Thoracic aorta (tissue), 2 donors: ENCODE results near the gene GRIP2. TPM values are rescaled to one million over a fixed set of nuclear protein-coding genes. Genes with fewer than 3 reads are reported as not detected.

ENCODE experiments used
- ATAC-seq: fragments of 150-250 bp; one replicate; pipeline ENCODE4 v1.8.0; 2017; ENCODE audit warnings: low read depth; ENCODE audit not compliant: insufficient number of reproducible peaks, low FRiP score
- DNase-seq: peaks from one replicate; pipeline ENCODE4 v3.0.0-alpha.2; 2020; ENCODE audit warnings: low spot score
- H3K27ac ChIP-seq, 2 donors: fragments of 200-600 bp; sonication (generic); 1 replicate in 1 of 2; 2 replicates in 1 of 2; pipeline ENCODE4 v1.5.1; 2016; ENCODE audit warnings: mild to moderate bottlenecking in 2 of 2, moderate library complexity in 2 of 2
- H3K27me3 ChIP-seq: fragments of 200-600 bp; sonication (generic); replicated peaks from 2 replicates; pipeline ENCODE4 v1.6.0; 2016; ENCODE audit warnings: mild to moderate bottlenecking; ENCODE audit not compliant: insufficient read depth
- H3K36me3 ChIP-seq: fragments of 200-600 bp; sonication (generic); one replicate; pipeline ENCODE4 v1.5.1; 2016
- H3K4me1 ChIP-seq, 2 donors: fragments of 200-600 bp; sonication (generic); 1 replicate in 1 of 2; 2 replicates in 1 of 2; pipeline versions ENCODE4 v1.5.1 to v1.6.0; 2016; ENCODE audit warnings: low read depth in 2 of 2, mild to moderate bottlenecking in 1 of 2; ENCODE audit not compliant: control insufficient read depth in 1 of 2
- H3K4me3 ChIP-seq: fragments of 200-600 bp; sonication (generic); 2 replicates; pipeline ENCODE4 v1.5.1; 2016; ENCODE audit warnings: mild to moderate bottlenecking
- H3K9me3 ChIP-seq: fragments of 200-600 bp; sonication (generic); 2 replicates; pipeline ENCODE4 v1.5.1; 2016
- total RNA-seq, 2 donors: library from RNA; depleted of rRNA; stranded (reverse); fragments of >200 nt; gene quantifications; one replicate each; pipeline versions ENCODE4 v1.1.0 to v1.2.3, GENCODE V29; 2016
- TF ChIP-seq, protein P1 (sequence below): fragments of 200-600 bp; sonication (generic); IDR thresholded peaks from one replicate; pipeline ENCODE4 v1.5.1; 2019; ENCODE audit warnings: antibody characterized with exemption

The GRIP2 gene
- total RNA-seq, 2 donors from 2014 or later, result 1.5 to 4.2 TPM

DNA sequence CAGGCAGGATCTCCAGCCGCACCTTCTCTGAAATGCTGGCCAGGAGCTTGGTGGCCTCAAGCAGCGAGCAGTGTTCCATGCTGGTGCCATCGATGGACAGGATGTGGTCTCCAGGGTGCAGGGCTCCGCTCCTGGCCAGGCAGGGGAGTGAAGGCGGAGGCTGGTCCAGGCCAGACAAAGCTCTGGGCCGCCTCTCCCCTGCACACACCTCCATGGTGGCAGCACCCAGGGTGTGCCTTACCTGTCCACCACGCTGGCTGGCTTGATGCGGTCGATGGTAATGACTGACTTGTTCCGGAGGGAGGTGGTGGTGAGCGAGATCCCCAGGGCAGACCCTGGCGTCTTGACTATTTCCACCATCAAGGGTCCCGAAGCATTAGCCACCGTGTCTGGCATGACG is 20.0 kb downstream of the GRIP2 start:
- TF ChIP-seq, protein P1, sequence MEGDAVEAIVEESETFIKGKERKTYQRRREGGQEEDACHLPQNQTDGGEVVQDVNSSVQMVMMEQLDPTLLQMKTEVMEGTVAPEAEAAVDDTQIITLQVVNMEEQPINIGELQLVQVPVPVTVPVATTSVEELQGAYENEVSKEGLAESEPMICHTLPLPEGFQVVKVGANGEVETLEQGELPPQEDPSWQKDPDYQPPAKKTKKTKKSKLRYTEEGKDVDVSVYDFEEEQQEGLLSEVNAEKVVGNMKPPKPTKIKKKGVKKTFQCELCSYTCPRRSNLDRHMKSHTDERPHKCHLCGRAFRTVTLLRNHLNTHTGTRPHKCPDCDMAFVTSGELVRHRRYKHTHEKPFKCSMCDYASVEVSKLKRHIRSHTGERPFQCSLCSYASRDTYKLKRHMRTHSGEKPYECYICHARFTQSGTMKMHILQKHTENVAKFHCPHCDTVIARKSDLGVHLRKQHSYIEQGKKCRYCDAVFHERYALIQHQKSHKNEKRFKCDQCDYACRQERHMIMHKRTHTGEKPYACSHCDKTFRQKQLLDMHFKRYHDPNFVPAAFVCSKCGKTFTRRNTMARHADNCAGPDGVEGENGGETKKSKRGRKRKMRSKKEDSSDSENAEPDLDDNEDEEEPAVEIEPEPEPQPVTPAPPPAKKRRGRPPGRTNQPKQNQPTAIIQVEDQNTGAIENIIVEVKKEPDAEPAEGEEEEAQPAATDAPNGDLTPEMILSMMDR, result no peak
- no peaks in the 10 kb centered on the region for H3K27me3 ChIP-seq
- H3K36me3 ChIP-seq, result no peaks in the 10 kb centered on the region
- H3K27ac ChIP-seq, result no peak overlapping the region
- H3K9me3 ChIP-seq, result no peaks in the 10 kb centered on the region
- DNase-seq (no peak), ATAC-seq (no peak)
- H3K4me1 ChIP-seq, result peaks cover 6 to 20% of the 10 kb centered on the region in 2 donors
- H3K4me3 ChIP-seq, result no peak overlapping the region

DNA sequence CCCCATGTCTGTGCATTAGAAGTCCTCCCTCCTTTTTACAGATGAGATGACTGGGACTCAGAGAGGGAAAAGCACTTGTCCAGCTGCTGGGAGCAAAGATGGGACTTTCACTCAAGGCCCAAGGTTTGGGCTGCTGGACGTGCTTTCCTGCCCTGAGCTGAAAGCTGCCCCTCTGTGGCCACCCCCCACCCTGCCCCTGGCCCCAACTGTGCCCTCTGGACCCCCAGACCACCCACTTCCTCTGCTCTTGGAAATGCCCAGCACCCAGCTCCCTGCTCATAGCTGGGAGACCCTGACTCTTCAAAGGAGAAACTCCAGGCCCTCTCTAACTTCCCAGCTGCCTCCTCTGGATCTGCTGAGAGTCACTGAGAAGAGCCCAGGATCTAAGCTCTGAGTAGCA is 20.7 kb downstream of the GRIP2 start:
- DNase-seq, result no peak
- ATAC-seq, result no peak
- H3K36me3 ChIP-seq, result no peaks in the 10 kb centered on the region
- no peak overlapping the region for H3K27ac ChIP-seq
- TF ChIP-seq, protein P1, result no peak
- H3K27me3 ChIP-seq, result no peaks in the 10 kb centered on the region
- no peak overlapping the region for H3K4me3 ChIP-seq
- no peaks in the 10 kb centered on the region for H3K9me3 ChIP-seq
- peaks cover 6 to 20% of the 10 kb centered on the region in 2 donors for H3K4me1 ChIP-seq

DNA sequence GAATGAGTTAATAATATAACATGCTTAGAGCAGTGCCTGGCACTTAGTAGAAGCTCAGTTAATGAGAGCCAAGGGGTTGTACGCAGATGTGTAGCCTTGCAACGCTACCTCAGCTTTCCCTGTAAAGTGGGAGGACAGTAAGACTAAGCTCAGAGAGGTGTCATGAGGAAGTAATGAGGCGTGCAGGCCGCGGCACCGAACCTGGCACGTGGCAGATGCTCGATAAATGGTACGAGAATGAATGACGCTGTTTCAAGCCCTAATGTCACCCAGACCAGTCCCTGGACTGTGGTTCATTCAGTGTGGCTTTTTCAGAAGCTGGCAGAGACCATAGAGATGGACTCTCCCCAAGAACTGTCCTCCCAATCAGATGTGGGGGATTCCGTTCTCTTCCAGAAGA is 21.2 kb downstream of the GRIP2 start:
- no peak overlapping the region for H3K4me3 ChIP-seq
- no peak for DNase-seq
- H3K27me3 ChIP-seq, result no peaks in the 10 kb centered on the region
- H3K27ac ChIP-seq, result no peak overlapping the region
- H3K36me3 ChIP-seq, result no peaks in the 10 kb centered on the region
- ATAC-seq, result no peak
- H3K4me1 ChIP-seq, result peaks cover 6 to 20% of the 10 kb centered on the region in 2 donors
- TF ChIP-seq, protein P1, result no peak
- no peaks in the 10 kb centered on the region for H3K9me3 ChIP-seq

DNA sequence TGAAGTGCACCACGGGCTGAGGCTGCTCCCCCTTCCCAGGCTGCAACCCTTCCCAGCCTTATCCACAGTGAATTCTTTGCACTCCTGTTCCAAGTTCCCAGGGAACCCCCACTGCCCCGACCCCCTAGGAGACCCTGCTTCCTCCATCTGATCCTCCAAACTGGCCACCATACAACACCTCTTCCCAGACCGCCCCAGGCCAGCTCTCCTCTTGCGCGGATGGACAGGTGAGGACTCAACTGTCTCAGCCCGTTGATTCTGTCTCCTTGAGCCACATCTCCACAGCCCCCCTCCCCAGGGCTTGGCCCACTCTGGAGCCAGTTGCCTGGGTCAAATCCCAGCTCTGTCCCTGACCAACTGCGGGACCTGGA is 21.7 kb downstream of the GRIP2 start:
- no peaks in the 10 kb centered on the region for H3K36me3 ChIP-seq
- H3K4me3 ChIP-seq, result no peak overlapping the region
- peaks cover 6 to 20% of the 10 kb centered on the region in 2 donors for H3K4me1 ChIP-seq
- no peaks in the 10 kb centered on the region for H3K27me3 ChIP-seq
- ATAC-seq, result no peak
- TF ChIP-seq, protein P1, result no peak
- DNase-seq, result no peak
- no peak overlapping the region for H3K27ac ChIP-seq
- no peaks in the 10 kb centered on the region for H3K9me3 ChIP-seq

DNA sequence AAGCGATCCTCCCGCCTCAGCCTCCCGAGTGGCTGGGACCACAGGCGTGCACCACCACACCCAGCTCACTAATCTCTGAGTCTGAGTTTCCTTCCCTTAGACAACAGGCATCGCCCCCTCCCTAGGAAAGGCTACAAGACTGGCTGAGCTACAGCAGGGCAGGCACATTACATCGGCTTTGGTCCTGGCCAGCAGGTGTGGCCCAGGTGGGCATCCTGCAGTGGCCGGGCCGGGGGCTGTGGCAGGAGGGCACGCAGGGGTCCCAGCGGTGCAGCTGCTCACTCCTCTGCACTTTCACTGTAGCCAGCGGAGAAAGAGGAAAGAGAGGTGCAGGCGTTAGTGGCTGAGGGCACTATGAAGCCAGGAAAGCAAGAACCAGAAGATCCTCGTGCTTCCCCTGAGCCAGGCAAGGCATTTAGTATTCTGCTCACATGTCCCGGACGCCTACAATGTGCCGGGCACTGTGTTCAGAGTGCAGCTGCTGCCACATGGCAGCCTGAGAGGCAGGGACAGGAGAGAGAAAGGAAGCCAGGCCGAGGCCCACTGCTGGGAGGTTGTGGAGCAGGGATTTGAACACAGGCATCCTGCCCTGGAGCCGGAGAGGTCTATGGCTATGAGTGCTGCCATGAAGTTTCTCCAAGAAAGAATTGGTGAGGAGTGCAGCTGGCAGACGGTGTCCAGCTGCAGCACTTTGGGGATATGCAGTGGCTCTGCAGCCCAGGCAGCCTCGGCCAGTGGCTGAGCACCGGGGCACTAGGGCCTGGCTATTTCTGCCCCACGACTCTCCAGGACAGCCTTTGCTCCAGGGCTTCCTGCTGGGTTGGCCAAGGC is 22.3 kb downstream of the GRIP2 start:
- no peaks in the 10 kb centered on the region for H3K27me3 ChIP-seq
- H3K27ac ChIP-seq, result no peak overlapping the region
- H3K4me3 ChIP-seq, result no peak overlapping the region
- H3K9me3 ChIP-seq, result no peaks in the 10 kb centered on the region
- no peak for ATAC-seq
- no peak for DNase-seq
- no peaks in the 10 kb centered on the region for H3K36me3 ChIP-seq
- H3K4me1 ChIP-seq, result peaks cover 6 to 15% of the 10 kb centered on the region in 2 donors
- TF ChIP-seq, protein P1, result no peak
